Measurements from ENCODE around the gene PPIB.
A peak's percentile ranks its signal among the peaks of the same experiment; 100 is the strongest.

Gene PPIB

DNA sequence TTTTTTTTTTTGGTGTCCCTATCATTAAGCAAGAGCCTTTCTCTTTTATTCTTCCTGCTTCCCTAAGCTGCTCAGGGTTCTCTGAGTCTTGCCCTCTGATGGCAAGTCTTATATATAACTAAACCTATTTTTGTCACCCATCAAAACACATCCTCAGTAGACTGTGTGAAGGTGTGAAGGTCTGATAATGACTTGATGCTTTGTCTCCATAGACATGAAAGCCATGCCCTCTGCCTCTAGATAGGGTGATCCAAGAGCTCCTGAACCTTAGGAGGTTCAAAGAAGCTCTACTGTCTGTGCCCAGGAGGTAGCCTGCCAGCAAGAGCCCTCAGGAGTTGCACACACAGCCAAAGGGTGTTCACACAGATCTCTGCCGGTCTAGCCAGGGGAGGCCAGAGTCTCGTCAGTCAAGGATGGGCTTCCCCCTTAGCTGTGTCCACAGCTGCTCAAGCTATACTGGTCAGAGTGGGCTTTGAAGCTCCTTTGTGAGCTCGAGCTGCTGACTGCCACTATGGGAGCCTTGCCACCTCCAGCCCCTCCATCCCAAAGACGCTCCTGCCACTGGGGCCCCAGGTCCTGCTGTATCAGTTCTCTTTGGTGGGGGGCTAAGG, 24.4 kb downstream of the PPIB start:
- Histone ChIP-seq H3K9me3 (ENCODE audit: low read depth, low read length) (no peaks in the 10 kb centered on the region), H3K36me3 (ENCODE audit: insufficient read depth, low read length) (peaks cover 61% of the 10 kb centered on the region), H3K9ac (ENCODE audit: insufficient read length) (no peak overlapping the region), H3K4me3 (no peak overlapping the region), H3K27ac (no peak overlapping the region)
- TF ChIP-seq POLR2AphosphoS5 (IDR thresholded peaks at IDR 0.05; ENCODE audit: borderline replicate concordance, low read depth, low read length) (no peak), FOXP2 (optimal IDR thresholded peaks at IDR 0.05; ENCODE audit: control extremely low read depth, extremely low read length, insufficient read depth) (no peak), EZH2 (IDR thresholded peaks at IDR 0.05) (no peak)
- DNase-seq (ENCODE audit: low read depth, low spot score), result no peak

DNA sequence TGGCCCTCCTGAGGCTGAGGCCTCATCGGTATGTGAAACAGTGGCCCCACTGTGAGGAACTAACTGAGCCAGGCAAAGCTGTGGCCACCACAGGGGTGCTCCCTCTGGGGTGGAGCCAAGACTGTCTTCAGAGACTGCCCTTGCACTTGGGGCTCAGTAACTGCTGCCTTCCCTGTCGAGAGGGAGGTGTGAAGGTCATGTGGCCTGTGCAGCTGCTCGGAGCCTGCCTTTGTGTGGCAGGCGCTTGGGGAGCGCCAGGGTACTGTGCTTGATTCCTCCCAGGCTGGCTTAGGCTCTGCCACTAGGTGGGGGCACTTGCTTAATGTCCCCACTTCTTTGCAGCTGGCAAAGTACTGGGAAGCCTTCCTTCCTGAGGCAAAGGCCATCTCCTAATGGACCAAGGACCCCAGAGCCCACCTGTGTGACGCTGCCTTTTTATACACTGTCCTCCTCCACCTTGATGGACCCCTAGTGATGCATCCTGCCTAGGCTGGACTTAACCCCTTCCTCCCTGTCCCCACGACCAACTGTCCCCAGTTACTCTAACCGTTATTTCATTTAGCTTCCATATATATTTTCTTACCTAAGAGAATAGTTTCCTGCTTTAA, 25.5 kb downstream of the PPIB start:
- H3K27ac ChIP-seq, result no peak overlapping the region
- no peak for DNase-seq (ENCODE audit: low read depth, low spot score)
- H3K9ac ChIP-seq (ENCODE audit: insufficient read length), result no peak overlapping the region
- no peak overlapping the region for H3K4me3 ChIP-seq
- no peaks in the 10 kb centered on the region for H3K9me3 ChIP-seq (ENCODE audit: low read depth, low read length)
- peaks cover 61% of the 10 kb centered on the region for H3K36me3 ChIP-seq (ENCODE audit: insufficient read depth, low read length)
- TF ChIP-seq EZH2 (IDR thresholded peaks at IDR 0.05), result no peak
- TF ChIP-seq POLR2AphosphoS5 (IDR thresholded peaks at IDR 0.05; ENCODE audit: borderline replicate concordance, low read depth, low read length), result no peak

DNA sequence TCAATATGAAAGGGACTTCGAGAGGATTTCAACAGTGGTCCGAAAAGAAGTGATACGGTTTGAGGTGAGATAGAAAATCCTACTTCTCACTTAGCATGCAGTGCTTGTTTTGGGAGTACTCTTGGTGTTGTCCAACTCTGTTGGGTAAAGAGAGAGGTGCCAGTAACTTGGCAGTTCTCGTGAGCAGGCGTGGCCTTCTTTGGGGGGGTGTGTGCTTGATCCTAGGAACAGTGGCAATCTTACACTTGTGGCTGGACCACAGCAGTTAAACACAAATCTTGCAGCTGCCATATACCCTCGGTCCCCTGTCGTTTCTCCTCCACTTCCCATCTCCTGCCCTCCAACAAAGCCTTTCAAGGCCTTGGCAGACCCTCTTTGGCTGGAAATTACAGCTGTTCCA, 26.5 kb downstream of the PPIB start:
- H3K36me3 ChIP-seq (ENCODE audit: insufficient read depth, low read length), result peaks cover 71% of the 10 kb centered on the region
- TF ChIP-seq POLR2AphosphoS5 (IDR thresholded peaks at IDR 0.05; ENCODE audit: borderline replicate concordance, low read depth, low read length), result no peak
- no peak for TF ChIP-seq FOXP2 (optimal IDR thresholded peaks at IDR 0.05; ENCODE audit: control extremely low read depth, extremely low read length, insufficient read depth)
- no peak for TF ChIP-seq EZH2 (IDR thresholded peaks at IDR 0.05)

DNA sequence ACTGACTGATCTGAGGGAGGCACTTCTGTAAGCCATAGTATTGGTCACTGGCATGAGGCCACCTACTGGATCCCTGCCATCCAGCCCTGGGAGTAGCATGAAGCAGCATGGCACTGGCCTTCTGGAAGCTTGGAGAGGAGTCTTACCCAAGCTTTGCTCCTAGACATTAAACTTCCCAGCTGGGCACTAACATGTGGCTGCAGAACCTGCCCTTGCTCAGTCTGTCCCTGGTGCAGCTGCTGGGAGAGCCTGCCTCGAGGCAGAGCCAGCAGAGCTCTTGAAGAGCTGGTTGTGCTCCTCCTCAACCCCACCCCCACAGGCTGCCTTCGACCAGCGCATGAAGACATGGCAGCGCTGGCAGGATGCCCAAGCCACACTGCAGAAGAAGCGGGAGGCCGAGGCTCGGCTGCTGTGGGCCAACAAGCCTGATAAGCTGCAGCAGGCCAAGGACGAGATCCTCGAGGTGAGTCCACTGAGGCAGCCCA, 28.4 kb downstream of the PPIB start:
- DNase-seq (ENCODE audit: low read depth, low spot score), result no peak
- Histone ChIP-seq H3K9ac (ENCODE audit: insufficient read length) (no peak overlapping the region), H3K27ac (no peak overlapping the region), H3K36me3 (ENCODE audit: insufficient read depth, low read length) (peaks cover 86% of the 10 kb centered on the region), H3K9me3 (ENCODE audit: low read depth, low read length) (no peaks in the 10 kb centered on the region), H3K4me3 (no peak overlapping the region)
- TF ChIP-seq FOXP2 (optimal IDR thresholded peaks at IDR 0.05; ENCODE audit: control extremely low read depth, extremely low read length, insufficient read depth) (peak; percentile 18), EZH2 (IDR thresholded peaks at IDR 0.05) (no peak), POLR2AphosphoS5 (IDR thresholded peaks at IDR 0.05; ENCODE audit: borderline replicate concordance, low read depth, low read length) (no peak)

More for the DNA sequence above, 26.5 kb downstream of the PPIB start:
- Histone ChIP-seq H3K4me3 (no peak overlapping the region), H3K9me3 (ENCODE audit: low read depth, low read length) (no peaks in the 10 kb centered on the region), H3K9ac (ENCODE audit: insufficient read length) (no peak overlapping the region), H3K27ac (no peak overlapping the region)
- no peak for DNase-seq (ENCODE audit: low read depth, low spot score)

DNA sequence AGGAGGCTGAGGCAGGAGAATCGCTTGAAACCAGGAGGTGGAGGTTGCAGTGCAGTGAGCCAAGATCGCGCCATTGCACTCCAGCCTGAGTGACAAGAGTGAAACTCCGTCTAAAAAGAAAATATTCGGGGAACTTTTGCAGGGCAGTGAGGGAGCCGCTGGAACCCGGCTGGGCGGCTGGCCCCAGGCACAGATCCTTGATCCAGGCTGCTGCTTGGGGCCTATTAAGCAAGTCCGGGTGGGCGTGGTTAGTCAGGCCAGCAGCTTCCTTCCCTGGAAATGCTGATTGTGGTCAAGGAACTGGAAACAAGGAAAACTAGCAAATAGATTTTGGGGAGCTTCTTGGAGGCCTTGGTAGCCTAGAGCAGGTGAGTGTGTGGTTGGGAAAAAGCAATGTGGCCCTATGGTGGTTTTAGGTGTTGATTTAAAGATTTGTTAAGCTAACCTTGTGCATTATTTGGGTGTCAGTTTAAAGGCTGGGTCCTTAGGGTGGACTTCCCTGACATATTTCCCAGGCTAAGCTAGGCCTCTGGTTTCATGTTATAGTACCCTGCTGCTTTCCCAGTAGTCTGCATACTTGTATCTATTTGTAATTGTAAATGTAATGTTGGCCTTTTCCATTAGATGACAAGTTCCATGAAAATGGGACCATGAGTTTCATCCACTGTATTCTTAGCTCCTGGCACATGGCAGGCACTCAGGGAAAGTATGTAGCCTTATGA, 29.0 kb downstream of the PPIB start:
- TF ChIP-seq POLR2AphosphoS5 (IDR thresholded peaks at IDR 0.05; ENCODE audit: borderline replicate concordance, low read depth, low read length) (no peak), EZH2 (IDR thresholded peaks at IDR 0.05) (no peak), FOXP2 (optimal IDR thresholded peaks at IDR 0.05; ENCODE audit: control extremely low read depth, extremely low read length, insufficient read depth) (no peak)
- Histone ChIP-seq H3K9me3 (ENCODE audit: low read depth, low read length) (no peaks in the 10 kb centered on the region), H3K27ac (no peak overlapping the region), H3K4me3 (no peak overlapping the region), H3K9ac (ENCODE audit: insufficient read length) (no peak overlapping the region), H3K36me3 (ENCODE audit: insufficient read depth, low read length) (peaks cover 89% of the 10 kb centered on the region)
- no peak for DNase-seq (ENCODE audit: low read depth, low spot score)

DNA sequence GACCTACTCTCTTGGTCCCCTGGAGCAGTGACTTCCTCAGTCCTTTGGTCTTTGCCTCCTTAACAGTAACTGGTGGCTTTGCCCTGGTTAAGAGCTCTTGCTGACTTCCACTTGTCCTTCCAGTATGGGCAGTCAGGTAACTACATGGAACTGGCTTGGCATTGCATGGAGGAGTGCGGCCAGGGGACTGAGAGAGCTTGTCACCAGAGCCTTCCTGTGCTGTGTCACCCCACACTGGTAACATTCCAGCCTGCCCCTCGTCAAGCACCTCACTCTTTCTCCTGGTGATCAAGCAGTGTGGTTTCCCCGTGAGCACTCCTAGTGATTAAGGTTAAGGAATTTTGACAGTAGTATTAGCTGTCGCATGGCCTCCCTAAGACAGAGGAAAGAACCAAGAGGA, 30.6 kb downstream of the PPIB start:
- H3K27ac ChIP-seq, result no peak overlapping the region
- no peak for TF ChIP-seq POLR2AphosphoS5 (IDR thresholded peaks at IDR 0.05; ENCODE audit: borderline replicate concordance, low read depth, low read length)
- TF ChIP-seq EZH2 (IDR thresholded peaks at IDR 0.05), result no peak
- peaks cover 88% of the 10 kb centered on the region for H3K36me3 ChIP-seq (ENCODE audit: insufficient read depth, low read length)
- no peaks in the 10 kb centered on the region for H3K9me3 ChIP-seq (ENCODE audit: low read depth, low read length)
- H3K4me3 ChIP-seq, result no peak overlapping the region
- H3K9ac ChIP-seq (ENCODE audit: insufficient read length), result no peak overlapping the region
- DNase-seq (ENCODE audit: low read depth, low spot score), result no peak

DNA sequence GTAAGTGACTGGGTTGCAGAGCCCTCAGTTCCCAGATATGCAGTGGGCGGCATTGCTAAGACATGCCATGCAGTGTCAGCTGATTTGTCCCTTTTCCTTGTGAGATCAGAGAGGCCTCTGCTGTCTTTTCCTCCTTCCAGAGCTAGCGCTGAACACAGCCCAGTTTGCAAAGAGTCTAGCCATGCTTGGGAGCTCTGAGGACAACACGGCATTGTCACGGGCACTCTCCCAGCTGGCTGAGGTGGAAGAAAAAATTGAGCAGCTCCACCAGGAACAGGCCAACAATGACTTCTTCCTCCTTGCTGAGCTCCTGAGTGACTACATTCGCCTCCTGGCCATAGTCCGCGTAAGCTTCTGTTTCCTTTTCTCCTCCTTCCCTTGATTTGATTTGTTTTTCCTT, 31.3 kb downstream of the PPIB start:
- H3K9ac ChIP-seq (ENCODE audit: insufficient read length), result no peak overlapping the region
- H3K27ac ChIP-seq, result no peak overlapping the region
- H3K36me3 ChIP-seq (ENCODE audit: insufficient read depth, low read length), result peaks cover 88% of the 10 kb centered on the region
- TF ChIP-seq EZH2 (IDR thresholded peaks at IDR 0.05), result no peak
- TF ChIP-seq FOXP2 (optimal IDR thresholded peaks at IDR 0.05; ENCODE audit: control extremely low read depth, extremely low read length, insufficient read depth), result no peak
- TF ChIP-seq POLR2AphosphoS5 (IDR thresholded peaks at IDR 0.05; ENCODE audit: borderline replicate concordance, low read depth, low read length), result no peak
- no peak overlapping the region for H3K4me3 ChIP-seq
- no peak for DNase-seq (ENCODE audit: low read depth, low spot score)
- H3K9me3 ChIP-seq (ENCODE audit: low read depth, low read length), result no peaks in the 10 kb centered on the region

DNA sequence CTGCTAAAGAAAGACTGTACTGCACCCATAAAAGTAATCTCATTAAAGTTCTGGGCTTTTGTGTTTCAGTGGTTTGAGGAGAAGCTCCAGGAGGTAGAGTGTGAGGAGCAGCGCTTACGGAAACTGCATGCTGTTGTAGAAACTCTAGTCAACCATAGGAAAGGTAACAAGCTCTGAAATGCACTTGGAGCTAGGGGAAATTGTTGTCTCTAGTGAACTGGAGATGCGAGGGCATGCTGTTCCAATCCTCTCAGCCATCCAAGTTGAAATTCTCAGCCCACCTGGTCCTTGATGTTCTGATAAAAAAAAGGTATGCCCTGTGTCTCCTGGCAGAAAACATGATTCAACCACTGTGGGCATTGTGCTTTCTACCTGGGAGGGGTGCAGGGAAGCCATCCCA, 32.7 kb downstream of the PPIB start:
- Histone ChIP-seq H3K27ac (no peak overlapping the region), H3K9me3 (ENCODE audit: low read depth, low read length) (no peaks in the 10 kb centered on the region), H3K9ac (ENCODE audit: insufficient read length) (no peak overlapping the region), H3K4me3 (no peak overlapping the region), H3K36me3 (ENCODE audit: insufficient read depth, low read length) (peaks cover 86% of the 10 kb centered on the region)
- DNase-seq (ENCODE audit: low read depth, low spot score), result no peak
- TF ChIP-seq FOXP2 (optimal IDR thresholded peaks at IDR 0.05; ENCODE audit: control extremely low read depth, extremely low read length, insufficient read depth), result no peak
- TF ChIP-seq POLR2AphosphoS5 (IDR thresholded peaks at IDR 0.05; ENCODE audit: borderline replicate concordance, low read depth, low read length), result no peak
